22Rv1 (cell line): ENCODE data around the gene ARHGAP40.

ENCODE experiments used
- CTCF ChIP-seq: fragments of 450-650 bp; IDR thresholded peaks from 2 replicates; pipeline ENCODE4 v1.5.1; 2017; ENCODE audit warnings: mild to moderate bottlenecking
- ZFX ChIP-seq: fragments of 450-650 bp; IDR thresholded peaks from 2 replicates; pipeline ENCODE4 v1.6.1; 2017; ENCODE audit warnings: antibody characterized with exemption, borderline replicate concordance

GRCh38 chr20:38615283-38615682, 13.7 kb downstream of the ARHGAP40 start:
- TF ChIP-seq CTCF (no peak), ZFX (no peak)
